Esophagus muscularis mucosa (tissue), 4 donors: ENCODE data around the gene PITPNB.
A peak's percentile ranks its signal among the peaks of the same experiment; 100 is the strongest.

Experiments used
- CTCF ChIP-seq, 3 experiments: fragments of 200-600 bp in 2 of 3; fragments of 450-650 bp in 1 of 3; sonication (generic) in 2 of 3; IDR thresholded peaks; one replicate each; pipeline ENCODE4 v1.5.1; 2017 to 2019; ENCODE audit warnings: antibody characterized with exemption in 3 of 3, mild to moderate bottlenecking in 2 of 3, moderate library complexity in 1 of 3
- EP300 ChIP-seq: sonication (generic); formaldehyde crosslinking; IDR thresholded peaks from one replicate; pipeline ENCODE4 v1.6.1; 2017; ENCODE audit warnings: antibody characterized with exemption
- POLR2A ChIP-seq: fragments of 450-650 bp; IDR thresholded peaks from one replicate; pipeline ENCODE4 v1.6.1; 2017; ENCODE audit warnings: antibody characterized with exemption, moderate library complexity, mild to moderate bottlenecking, low read depth
- POLR2AphosphoS5 ChIP-seq, 2 donors: sonication (generic); formaldehyde crosslinking; IDR thresholded peaks; one replicate each; pipeline ENCODE4 v1.6.1; 2017; ENCODE audit warnings: antibody characterized with exemption in 2 of 2

- TF ChIP-seq CTCF (IDR thresholded peaks at IDR 0.05) (peak in 1 of 3 experiments; percentile 11), POLR2AphosphoS5 (IDR thresholded peaks at IDR 0.05) (no peak), EP300 (no peak), POLR2A (no peak)
Measured at GRCh38 chr22:27825174-27825573, 93.9 kb downstream of the PITPNB start.
